GM13976 (cell line): ENCODE measurements around the gene LONP2.

Experiments used
- DNase-seq: peaks from one replicate; pipeline ENCODE4 v3.0.0; 2012; ENCODE audit warnings: low spot score
- in situ Hi-C: fragments of 300-500 bp; cut with MboI; formaldehyde crosslinking; loops from one replicate; pipeline ENCODE4 v1.12.0; 2022; ENCODE audit warnings: low sequenced_read_pairs, mixed read lengths, inconsistent platforms; ENCODE audit not compliant: unreplicated experiment
- TF ChIP-seq, protein P1 (sequence below): IDR thresholded peaks from 2 replicates; pipeline ENCODE4 v1.5.1; 2012; ENCODE audit warnings: borderline replicate concordance, mild to moderate bottlenecking; ENCODE audit not compliant: insufficient read depth; ENCODE audit errors: extremely low read depth, missing control alignments, control extremely low read depth

Gene LONP2

DNA sequence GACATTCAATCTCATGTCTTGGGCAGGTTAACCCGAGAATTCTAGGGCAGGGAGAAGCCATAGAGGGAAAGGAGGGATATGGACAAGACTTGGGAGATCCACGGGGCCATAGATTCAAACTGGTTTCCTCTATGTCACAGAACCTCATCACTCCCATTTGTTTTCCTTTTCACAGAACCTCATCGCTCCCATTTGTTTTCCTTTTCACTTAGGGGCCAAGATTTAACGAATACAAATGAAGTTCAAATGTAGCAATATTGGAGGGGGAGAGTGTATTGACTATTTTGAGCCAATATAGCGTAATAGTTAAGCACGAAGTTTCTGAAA, 39.3 kb upstream of the LONP2 start:
- in situ Hi-C loops: no loop called here
- TF ChIP-seq, protein P1, sequence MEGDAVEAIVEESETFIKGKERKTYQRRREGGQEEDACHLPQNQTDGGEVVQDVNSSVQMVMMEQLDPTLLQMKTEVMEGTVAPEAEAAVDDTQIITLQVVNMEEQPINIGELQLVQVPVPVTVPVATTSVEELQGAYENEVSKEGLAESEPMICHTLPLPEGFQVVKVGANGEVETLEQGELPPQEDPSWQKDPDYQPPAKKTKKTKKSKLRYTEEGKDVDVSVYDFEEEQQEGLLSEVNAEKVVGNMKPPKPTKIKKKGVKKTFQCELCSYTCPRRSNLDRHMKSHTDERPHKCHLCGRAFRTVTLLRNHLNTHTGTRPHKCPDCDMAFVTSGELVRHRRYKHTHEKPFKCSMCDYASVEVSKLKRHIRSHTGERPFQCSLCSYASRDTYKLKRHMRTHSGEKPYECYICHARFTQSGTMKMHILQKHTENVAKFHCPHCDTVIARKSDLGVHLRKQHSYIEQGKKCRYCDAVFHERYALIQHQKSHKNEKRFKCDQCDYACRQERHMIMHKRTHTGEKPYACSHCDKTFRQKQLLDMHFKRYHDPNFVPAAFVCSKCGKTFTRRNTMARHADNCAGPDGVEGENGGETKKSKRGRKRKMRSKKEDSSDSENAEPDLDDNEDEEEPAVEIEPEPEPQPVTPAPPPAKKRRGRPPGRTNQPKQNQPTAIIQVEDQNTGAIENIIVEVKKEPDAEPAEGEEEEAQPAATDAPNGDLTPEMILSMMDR: no peak
- no peak for DNase-seq

DNA sequence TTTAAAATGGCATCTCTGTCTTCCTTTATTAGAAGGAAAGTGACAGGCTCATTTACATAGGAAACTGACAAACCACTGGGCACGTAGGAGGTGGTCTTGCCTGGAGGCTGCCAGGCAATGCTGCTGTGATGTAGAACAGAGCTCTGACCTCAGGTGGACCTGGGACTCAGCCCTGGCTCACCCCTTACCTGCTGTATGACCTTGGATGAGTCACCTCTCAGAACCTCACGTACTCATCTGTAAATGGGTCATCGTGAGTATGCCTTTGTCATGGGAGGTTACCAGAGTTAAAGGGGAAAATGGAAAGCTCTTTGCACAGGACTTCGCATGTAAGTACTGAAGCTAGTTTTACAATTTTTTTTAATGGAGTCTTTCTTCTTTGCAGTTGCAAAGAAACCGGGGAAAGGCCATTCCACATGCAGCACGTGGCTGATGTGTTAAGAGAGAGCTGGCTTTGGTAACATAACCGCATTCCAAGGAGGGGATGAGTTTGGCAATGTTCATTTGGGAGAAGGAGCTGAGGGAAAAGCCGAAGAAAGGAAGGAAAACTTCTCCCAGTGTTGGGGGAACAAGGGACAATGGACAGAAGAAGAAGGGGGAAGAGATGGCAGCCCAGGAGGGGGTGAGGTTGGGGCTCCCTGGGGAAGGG, 37.4 kb upstream of the LONP2 start:
- in situ Hi-C loops: no loop called here
- no peak for DNase-seq
- TF ChIP-seq, protein P1: no peak

DNA sequence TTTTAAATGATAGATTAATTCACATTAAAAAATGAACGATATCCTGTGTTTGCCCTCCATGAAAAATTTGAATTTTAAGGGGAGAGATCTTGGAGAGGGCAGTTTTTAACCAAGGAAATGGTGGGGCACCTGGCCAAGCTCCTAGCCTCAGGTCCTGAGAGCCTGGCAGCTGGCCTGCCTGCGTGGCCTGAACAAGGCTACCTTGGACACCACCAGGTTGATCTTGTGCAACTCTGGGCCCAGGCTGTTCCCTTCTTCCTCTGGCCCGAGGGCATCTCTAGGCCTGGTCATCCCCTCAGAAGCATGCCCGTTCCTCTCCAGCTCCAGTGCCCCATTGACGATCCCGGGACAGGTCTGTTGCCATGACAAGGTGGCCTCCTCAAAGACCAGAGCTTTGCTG, 33.4 kb upstream of the LONP2 start:
- TF ChIP-seq, protein P1: no peak
- in situ Hi-C loops: no loop called here
- no peak for DNase-seq

DNA sequence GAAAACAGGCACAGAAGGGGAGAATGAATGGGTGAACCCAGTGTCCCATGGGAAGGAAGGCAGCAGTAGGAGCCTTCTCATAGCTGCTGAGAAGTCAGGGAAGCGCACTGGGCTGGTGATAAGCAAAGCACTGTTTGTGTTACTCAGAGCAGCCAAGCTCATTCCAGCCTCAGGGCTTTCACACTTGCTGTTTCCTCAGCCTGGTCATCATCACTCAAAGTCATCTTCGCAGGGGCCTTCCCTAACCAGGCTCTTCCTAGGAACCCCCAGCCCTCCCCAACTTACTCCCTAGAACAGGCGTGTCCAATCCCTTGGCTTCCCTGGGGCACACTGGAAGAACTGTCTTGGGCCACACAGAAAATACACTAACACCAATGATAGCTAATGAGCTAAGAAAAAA, 32.1 kb upstream of the LONP2 start:
- DNase-seq: no peak
- TF ChIP-seq, protein P1: no peak
- in situ Hi-C loops: no loop called here

DNA sequence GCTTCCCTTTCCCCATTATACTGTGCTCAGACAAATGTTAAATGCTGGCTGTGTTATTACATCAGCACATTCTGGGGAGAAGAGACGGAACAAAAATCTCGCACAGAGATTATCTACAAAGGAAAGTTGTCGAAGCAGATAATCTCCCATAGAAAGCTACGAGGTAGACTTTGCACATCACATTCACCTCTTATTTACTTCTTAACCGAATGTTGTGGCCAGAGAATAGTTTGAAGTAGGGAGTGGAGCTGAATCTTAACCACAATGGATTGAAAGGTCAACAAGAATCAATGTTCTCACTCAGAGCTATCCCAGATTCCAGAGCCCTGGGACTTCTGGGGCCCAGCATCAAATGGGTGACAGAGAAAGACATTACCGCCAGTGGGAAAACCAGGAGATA, 28.4 kb upstream of the LONP2 start:
- in situ Hi-C loops: no loop called here
- DNase-seq: no peak
- TF ChIP-seq, protein P1: no peak

DNA sequence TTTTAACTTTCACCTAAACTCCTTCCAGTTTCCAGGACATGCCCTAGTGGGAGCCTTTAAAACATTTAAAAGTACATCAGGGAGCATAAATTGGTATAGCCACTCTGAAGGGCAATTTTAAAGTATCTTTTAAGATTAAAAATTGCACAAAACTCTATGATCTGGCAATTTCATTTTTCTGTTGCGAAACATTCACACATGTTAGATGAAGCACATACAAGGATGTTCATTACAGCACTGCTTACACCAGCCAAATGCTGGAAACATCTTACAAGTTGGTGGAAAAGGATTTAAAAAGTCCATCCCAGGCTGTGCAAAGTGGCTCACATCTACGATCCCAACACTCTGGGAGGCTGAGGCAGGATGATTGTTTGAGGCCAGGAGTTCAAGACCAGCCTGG, 26.4 kb upstream of the LONP2 start:
- in situ Hi-C loops: no loop called here
- DNase-seq: no peak
- TF ChIP-seq, protein P1: no peak
